Adrenal gland (tissue), 5 donors: ENCODE measurements around the gene ANGPTL4.

Source experiments
- CTCF ChIP-seq, 6 experiments: fragments of 450-650 bp in 4 of 6; fragments of 200-600 bp in 2 of 6; sonication (generic) in 1 of 6; IDR thresholded peaks; 1 replicate in 5 of 6; 2 replicates in 1 of 6; pipeline versions ENCODE4 v1.5.1 to v1.8.0; 2016 to 2021; ENCODE audit warnings: antibody characterized with exemption in 6 of 6, mild to moderate bottlenecking in 2 of 6, moderate library complexity in 1 of 6
- POLR2A ChIP-seq, 2 donors: fragments of 450-650 bp; IDR thresholded peaks; one replicate each; pipeline ENCODE4 v1.6.1; 2017; ENCODE audit warnings: antibody characterized with exemption in 2 of 2, mild to moderate bottlenecking in 2 of 2, moderate library complexity in 1 of 2
- donor health status: DM: no; HTN: no; CAD: no.

DNA sequence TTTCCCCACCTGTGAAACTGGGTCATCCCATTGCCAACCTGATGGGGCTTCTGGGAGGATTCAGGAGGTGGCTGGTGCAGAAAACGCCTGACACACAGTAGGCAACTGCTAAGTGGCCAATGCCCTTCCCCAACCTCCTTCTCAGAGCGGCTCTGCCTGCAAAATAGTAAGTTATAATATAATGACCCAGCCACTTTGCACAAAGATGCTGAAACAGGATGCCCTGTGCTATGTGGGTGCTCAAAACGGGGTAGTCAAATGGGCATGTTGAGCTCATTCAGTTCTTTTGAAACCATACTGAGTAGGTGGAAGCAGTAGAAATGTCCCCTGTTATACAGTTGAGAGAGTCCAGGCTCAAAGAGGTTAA, 49.7 kb downstream of the ANGPTL4 start:
- TF ChIP-seq CTCF (IDR thresholded peaks at IDR 0.05) (no peak), POLR2A (IDR thresholded peaks at IDR 0.05) (no peak)
